HepG2 (cell line): Measurements from ENCODE around the gene ZNF605. TPM values are rescaled to one million over a fixed set of nuclear protein-coding genes. Genes with fewer than 3 reads are reported as not detected.

Experiments
- HHEX ChIP-seq: IDR thresholded peaks from 2 replicates; pipeline ENCODE4 v1.6.1; 2016; ENCODE audit warnings: control low read depth
- RARA ChIP-seq: IDR thresholded peaks from 2 replicates; pipeline ENCODE4 v1.6.1; 2016; ENCODE audit warnings: missing genetic modification reagents, missing compliant biosample characterization
- RFX5 ChIP-seq: IDR thresholded peaks from 2 replicates; pipeline ENCODE4 v1.6.1; 2011; ENCODE audit warnings: low read depth, low read length, improper control_type of control experiment
- SAFB2 ChIP-seq: sonication (generic); formaldehyde crosslinking; IDR thresholded peaks from 2 replicates; pipeline ENCODE4 v1.5.1; 2020; ENCODE audit warnings: missing genetic modification reagents, low read depth, mild to moderate bottlenecking, borderline replicate concordance
- THYN1 ChIP-seq: sonication (generic); formaldehyde crosslinking; IDR thresholded peaks from 2 replicates; pipeline ENCODE4 v1.8.1; 2023; ENCODE audit warnings: low read depth, mild to moderate bottlenecking, moderate library complexity, missing genetic modification reagents, borderline replicate concordance
- ZNF75D ChIP-seq: sonication (generic); formaldehyde crosslinking; IDR thresholded peaks from 2 replicates; pipeline ENCODE4 v1.8.1; 2023; ENCODE audit warnings: missing genetic modification reagents, mild to moderate bottlenecking, borderline replicate concordance
- ZNF776 ChIP-seq: sonication (generic); formaldehyde crosslinking; IDR thresholded peaks from 2 replicates; pipeline ENCODE4 v1.4.0; 2020; ENCODE audit warnings: mild to moderate bottlenecking, missing genetic modification reagents
- polyA plus RNA-seq, 8 experiments: library from polyadenylated mRNA; depleted of rRNA in 3 of 8; stranded (reverse) in 7 of 8; unstranded in 1 of 8; fragments of >200 nt; fragmentation: Illumina TruSeq in 4 of 8; extraction: Trizol in 4 of 8; gene quantifications; 2 replicates each; pipeline versions ENCODE4 v1.2.1 to v1.2.3, GENCODE V29; 2011 to 2016; ENCODE audit warnings: low read depth in 4 of 8, missing spikeins in 1 of 8, mixed read lengths in 1 of 8; ENCODE audit not compliant: insufficient read depth in 1 of 8
- total RNA-seq, 5 experiments: library from RNA; depleted of rRNA; stranded (reverse); fragments of >200 nt; fragmentation: Illumina TruSeq; extraction: Trizol; gene quantifications; 2 replicates each; pipeline ENCODE4 v1.2.3, GENCODE V29; 2016; ENCODE audit warnings: low read depth in 1 of 5
- TF ChIP-seq, protein P1 (sequence below): sonication (generic); formaldehyde crosslinking; IDR thresholded peaks from 2 replicates; pipeline ENCODE4 v1.9.0; 2021; ENCODE audit warnings: mild to moderate bottlenecking, missing genetic modification reagents

Gene ZNF605
- total and polyA plus RNA-seq, 2 of the 13 experiments (the other 11 are each of a cell fraction or from before 2014, with no cell fraction given), result 6.7 to 6.8 TPM

DNA sequence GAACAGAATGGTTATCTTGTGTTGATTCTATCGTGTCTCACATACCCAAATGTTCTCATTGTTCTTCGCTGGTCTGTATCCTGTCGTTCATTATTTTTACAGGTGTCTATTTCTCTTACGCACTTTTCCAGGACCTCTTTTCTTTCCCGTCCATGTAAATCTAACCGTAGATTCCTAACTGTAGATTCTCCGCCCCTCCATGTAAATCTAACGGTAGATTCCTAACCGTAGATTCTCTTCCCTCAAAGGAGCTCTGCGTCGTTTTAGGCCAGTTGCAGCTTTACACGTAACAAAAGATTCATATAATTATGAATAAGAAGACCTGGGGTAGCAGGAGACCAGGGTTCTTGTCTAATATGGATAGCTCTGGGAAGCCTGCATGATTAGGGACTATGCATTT, 9.7 kb upstream of the ZNF605 start (continued):
- TF ChIP-seq, protein P1, sequence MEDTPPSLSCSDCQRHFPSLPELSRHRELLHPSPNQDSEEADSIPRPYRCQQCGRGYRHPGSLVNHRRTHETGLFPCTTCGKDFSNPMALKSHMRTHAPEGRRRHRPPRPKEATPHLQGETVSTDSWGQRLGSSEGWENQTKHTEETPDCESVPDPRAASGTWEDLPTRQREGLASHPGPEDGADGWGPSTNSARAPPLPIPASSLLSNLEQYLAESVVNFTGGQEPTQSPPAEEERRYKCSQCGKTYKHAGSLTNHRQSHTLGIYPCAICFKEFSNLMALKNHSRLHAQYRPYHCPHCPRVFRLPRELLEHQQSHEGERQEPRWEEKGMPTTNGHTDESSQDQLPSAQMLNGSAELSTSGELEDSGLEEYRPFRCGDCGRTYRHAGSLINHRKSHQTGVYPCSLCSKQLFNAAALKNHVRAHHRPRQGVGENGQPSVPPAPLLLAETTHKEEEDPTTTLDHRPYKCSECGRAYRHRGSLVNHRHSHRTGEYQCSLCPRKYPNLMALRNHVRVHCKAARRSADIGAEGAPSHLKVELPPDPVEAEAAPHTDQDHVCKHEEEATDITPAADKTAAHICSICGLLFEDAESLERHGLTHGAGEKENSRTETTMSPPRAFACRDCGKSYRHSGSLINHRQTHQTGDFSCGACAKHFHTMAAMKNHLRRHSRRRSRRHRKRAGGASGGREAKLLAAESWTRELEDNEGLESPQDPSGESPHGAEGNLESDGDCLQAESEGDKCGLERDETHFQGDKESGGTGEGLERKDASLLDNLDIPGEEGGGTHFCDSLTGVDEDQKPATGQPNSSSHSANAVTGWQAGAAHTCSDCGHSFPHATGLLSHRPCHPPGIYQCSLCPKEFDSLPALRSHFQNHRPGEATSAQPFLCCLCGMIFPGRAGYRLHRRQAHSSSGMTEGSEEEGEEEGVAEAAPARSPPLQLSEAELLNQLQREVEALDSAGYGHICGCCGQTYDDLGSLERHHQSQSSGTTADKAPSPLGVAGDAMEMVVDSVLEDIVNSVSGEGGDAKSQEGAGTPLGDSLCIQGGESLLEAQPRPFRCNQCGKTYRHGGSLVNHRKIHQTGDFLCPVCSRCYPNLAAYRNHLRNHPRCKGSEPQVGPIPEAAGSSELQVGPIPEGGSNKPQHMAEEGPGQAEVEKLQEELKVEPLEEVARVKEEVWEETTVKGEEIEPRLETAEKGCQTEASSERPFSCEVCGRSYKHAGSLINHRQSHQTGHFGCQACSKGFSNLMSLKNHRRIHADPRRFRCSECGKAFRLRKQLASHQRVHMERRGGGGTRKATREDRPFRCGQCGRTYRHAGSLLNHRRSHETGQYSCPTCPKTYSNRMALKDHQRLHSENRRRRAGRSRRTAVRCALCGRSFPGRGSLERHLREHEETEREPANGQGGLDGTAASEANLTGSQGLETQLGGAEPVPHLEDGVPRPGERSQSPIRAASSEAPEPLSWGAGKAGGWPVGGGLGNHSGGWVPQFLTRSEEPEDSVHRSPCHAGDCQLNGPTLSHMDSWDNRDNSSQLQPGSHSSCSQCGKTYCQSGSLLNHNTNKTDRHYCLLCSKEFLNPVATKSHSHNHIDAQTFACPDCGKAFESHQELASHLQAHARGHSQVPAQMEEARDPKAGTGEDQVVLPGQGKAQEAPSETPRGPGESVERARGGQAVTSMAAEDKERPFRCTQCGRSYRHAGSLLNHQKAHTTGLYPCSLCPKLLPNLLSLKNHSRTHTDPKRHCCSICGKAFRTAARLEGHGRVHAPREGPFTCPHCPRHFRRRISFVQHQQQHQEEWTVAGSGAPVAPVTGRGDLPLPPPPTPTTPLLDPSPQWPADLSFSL (CRISPR knock-in tag), result no peak
- TF ChIP-seq RFX5 (no peak), HHEX (CRISPR knock-in tag) (no peak), SAFB2 (CRISPR knock-in tag) (no peak), ZNF776 (CRISPR knock-in tag) (no peak), ZNF75D (no peak), RARA (CRISPR knock-in tag) (no peak), THYN1 (CRISPR knock-in tag) (no peak)
